ENCODE data around the gene CCDC154.

The CCDC154 gene

DNA sequence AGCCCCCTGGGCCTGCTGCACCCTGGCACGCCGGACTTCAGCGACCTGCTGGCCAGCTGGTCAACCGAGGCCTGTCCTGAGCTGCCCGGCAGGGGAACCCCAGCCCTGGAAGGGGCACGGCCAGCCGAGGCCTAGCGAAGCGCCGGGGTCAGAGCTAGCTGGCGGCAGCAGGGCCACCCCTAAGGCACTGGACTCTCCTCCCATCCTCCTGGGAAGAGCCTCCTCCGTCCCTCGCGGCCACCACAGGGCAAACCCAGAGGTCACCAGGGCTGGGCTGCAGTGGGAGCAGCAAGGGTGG lies 11.1 kb downstream of the CCDC154 start:
- Histone ChIP-seq H3K9ac (no peak overlapping the region), H2AFZ (no peak overlapping the region), H3K27me3 (ENCODE audit: control insufficient read depth, insufficient read depth, low read length) (no peaks in the 10 kb centered on the region), H3K4me3 (ENCODE audit: low read depth, low read length) (no peak overlapping the region), H3K4me2 (ENCODE audit: low read length) (no peak overlapping the region), H3K79me2 (no peaks in the 10 kb centered on the region), H3K4me1 (no peaks in the 10 kb centered on the region), H3K36me3 (ENCODE audit: control insufficient read depth, insufficient read depth, low read length) (no peaks in the 10 kb centered on the region), H3K9me3 (ENCODE audit: control insufficient read depth, low read length) (no peaks in the 10 kb centered on the region), H3K27ac (no peak overlapping the region)
- TF ChIP-seq, protein P1, sequence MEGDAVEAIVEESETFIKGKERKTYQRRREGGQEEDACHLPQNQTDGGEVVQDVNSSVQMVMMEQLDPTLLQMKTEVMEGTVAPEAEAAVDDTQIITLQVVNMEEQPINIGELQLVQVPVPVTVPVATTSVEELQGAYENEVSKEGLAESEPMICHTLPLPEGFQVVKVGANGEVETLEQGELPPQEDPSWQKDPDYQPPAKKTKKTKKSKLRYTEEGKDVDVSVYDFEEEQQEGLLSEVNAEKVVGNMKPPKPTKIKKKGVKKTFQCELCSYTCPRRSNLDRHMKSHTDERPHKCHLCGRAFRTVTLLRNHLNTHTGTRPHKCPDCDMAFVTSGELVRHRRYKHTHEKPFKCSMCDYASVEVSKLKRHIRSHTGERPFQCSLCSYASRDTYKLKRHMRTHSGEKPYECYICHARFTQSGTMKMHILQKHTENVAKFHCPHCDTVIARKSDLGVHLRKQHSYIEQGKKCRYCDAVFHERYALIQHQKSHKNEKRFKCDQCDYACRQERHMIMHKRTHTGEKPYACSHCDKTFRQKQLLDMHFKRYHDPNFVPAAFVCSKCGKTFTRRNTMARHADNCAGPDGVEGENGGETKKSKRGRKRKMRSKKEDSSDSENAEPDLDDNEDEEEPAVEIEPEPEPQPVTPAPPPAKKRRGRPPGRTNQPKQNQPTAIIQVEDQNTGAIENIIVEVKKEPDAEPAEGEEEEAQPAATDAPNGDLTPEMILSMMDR (IDR thresholded peaks at IDR 0.05) = no peak

DNA sequence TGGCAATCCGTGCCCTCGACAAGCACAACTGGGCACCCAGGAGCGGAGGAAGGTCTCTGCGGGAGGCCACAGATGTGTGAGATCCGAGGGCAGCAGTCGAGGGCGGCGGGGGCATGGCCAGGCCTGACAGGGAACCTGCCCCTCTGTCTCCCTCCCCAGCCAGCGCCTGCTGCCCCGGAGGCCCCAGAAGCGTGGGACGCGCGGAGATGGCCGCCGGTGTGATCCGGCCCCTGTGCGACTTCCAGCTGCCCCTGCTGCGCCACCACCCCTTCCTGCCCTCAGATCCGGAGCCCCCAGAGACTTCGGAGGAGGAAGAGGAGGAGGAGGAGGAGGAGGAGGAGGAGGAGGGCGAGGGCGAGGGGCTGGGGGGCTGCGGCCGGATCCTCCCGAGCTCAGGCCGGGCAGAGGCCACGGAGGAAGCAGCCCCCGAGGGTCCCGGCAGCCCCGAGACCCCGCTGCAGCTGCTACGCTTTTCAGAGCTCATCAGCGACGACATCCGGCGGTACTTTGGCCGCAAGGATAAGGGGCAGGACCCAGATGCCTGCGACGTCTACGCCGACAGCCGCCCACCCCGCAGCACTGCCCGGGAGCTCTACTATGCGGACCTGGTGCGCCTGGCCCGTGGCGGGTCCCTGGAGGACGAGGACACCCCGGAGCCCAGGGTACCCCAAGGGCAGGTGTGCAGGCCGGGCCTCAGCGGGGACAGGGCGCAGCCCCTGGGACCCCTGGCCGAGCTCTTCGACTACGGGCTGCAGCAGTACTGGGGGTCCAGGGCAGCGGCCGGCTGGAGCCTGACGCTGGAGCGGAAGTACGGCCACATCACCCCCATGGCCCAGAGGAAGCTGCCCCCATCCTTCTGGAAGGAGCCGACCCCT lies 11.7 kb downstream of the CCDC154 start:
- Histone ChIP-seq H3K9ac (no peak overlapping the region), H3K9me3 (ENCODE audit: control insufficient read depth, low read length) (no peaks in the 10 kb centered on the region), H3K4me2 (ENCODE audit: low read length) (no peak overlapping the region), H3K4me3 (ENCODE audit: low read depth, low read length) (no peak overlapping the region), H3K36me3 (ENCODE audit: control insufficient read depth, insufficient read depth, low read length) (no peaks in the 10 kb centered on the region), H3K27me3 (ENCODE audit: control insufficient read depth, insufficient read depth, low read length) (no peaks in the 10 kb centered on the region), H3K79me2 (no peaks in the 10 kb centered on the region), H2AFZ (no peak overlapping the region), H3K4me1 (no peaks in the 10 kb centered on the region), H3K27ac (no peak overlapping the region)
- TF ChIP-seq, protein P1 (IDR thresholded peaks at IDR 0.05) = no peak

DNA sequence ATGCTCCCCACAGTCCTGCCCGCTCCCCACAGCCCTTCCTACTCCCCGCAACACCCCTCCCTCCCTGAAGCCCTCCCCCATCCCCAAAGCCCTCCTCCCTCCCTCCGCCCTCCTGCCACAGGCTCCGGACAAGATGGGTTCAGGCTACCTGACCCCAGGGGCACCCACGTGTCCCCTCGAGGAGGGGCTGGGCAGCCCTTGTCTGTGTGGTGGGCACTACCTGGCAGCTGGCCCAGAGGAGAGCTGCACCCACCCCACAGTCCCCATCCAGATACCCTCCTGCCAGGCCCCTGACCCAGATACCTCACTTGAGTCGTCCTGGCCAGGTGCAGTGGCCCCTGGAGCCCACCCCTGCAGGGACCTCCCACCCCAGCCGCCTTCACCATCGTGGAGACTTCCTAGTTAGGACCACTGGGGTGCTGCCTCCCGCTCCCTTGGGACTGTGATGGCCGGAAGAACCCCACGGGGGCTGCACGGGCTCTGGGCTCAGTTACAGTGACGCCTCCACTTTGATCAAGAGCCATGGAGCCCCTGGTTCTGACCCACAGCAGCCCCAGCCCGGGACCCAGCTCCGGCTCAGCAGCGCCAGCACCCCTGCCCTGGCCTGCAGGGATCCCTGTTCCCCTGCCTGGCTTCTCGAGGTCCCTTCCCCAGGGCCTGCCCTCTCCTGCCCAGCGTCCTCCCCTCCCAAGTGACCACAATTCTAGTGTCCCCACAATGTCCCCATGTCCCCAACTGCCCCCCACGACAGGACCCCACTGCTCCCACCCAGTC lies 12.7 kb downstream of the CCDC154 start:
- no peak overlapping the region for H3K9ac ChIP-seq
- H3K27me3 ChIP-seq (ENCODE audit: control insufficient read depth, insufficient read depth, low read length) = no peaks in the 10 kb centered on the region
- no peak overlapping the region for H3K4me2 ChIP-seq (ENCODE audit: low read length)
- H3K4me1 ChIP-seq = no peaks in the 10 kb centered on the region
- no peaks in the 10 kb centered on the region for H3K36me3 ChIP-seq (ENCODE audit: control insufficient read depth, insufficient read depth, low read length)
- H3K27ac ChIP-seq = no peak overlapping the region
- no peaks in the 10 kb centered on the region for H3K9me3 ChIP-seq (ENCODE audit: control insufficient read depth, low read length)
- TF ChIP-seq, protein P1 (IDR thresholded peaks at IDR 0.05) = no peak
- no peak overlapping the region for H2AFZ ChIP-seq
- no peak overlapping the region for H3K4me3 ChIP-seq (ENCODE audit: low read depth, low read length)
- H3K79me2 ChIP-seq = no peaks in the 10 kb centered on the region

DNA sequence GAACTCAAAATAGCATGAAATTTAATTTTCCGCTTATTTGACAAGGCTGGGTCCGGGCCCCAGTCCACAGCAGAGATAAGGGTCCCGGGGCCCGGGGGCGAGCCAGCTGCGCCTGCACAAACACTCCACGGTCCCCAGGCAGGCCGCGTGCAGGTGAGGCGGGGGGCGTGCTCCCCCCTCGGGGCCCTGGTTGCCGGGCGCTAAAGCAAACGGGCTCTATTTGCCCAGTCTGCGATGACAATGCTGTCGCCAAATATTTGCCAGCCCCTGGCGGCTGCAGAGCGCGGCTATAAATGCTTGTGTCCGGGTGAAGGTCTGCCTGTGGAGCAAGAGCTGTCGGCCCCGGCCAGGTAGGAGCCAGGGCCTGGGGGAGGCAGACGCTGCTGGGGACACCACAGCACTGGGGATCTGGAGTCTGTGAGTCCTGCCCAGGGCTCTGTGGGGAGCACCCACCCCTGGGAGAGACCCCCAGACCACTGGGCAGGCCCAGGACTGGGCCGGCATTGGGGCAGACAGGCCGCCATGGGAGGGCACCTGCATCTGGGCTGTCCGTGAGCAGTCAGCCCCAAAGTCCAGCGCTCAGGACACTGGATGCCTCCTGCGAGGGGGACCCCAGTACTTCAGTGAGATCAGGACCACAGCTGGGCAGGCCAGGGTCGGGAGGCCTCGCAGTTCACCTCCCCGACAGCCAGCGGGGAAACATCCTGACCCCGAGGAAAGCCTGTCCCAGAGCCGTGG lies 13.4 kb downstream of the CCDC154 start, which contains the start of gene PERCC1:
Gene PERCC1, plus strand, starts transcription at position 320 of the 738 bp plus-strand sequence. CDS start 1,516 bp downstream, outside the sequence.
- no peaks in the 10 kb centered on the region for H3K4me1 ChIP-seq
- H3K36me3 ChIP-seq (ENCODE audit: control insufficient read depth, insufficient read depth, low read length) = no peaks in the 10 kb centered on the region
- no peaks in the 10 kb centered on the region for H3K9me3 ChIP-seq (ENCODE audit: control insufficient read depth, low read length)
- H2AFZ ChIP-seq = no peak within 1 kb of the TSS
- no peaks in the 10 kb centered on the region for H3K27me3 ChIP-seq (ENCODE audit: control insufficient read depth, insufficient read depth, low read length)
- TF ChIP-seq, protein P1 (IDR thresholded peaks at IDR 0.05) = no peak
- H3K4me2 ChIP-seq (ENCODE audit: low read length) = no peak within 1 kb of the TSS
- no peaks in the 10 kb centered on the region for H3K79me2 ChIP-seq
- no peak within 1 kb of the TSS for H3K9ac ChIP-seq
- H3K27ac ChIP-seq = no peak within 1 kb of the TSS
- no peak within 1 kb of the TSS for H3K4me3 ChIP-seq (ENCODE audit: low read depth, low read length)
